NCI-H524 (cell line): ENCODE data around the gene MYMK.

ENCODE experiments used
- DNase-seq, 2 experiments: peaks; one replicate each; lab custom pipeline; 2025; lab: John Stamatoyannopoulos, UW

Gene MYMK

GRCh38 chr9:133535306-133535877, 10.6 kb upstream of the MYMK start:
- DNase-seq = no peak

- DNase-seq = peak; percentile 82 to 88
These were observed 9.9 kb upstream of the MYMK start, which contains the start of gene ADAMTSL2 for GRCh38 chr9:133534346-133535291. Gene ADAMTSL2 (plus strand): TSS chr9:133534704. CDS start chr9:133536713, 2,009 bp downstream.

GRCh38 chr9:133533857-133534256, 9.1 kb upstream of the MYMK start:
- peak in 1 of 2 experiments; percentile 71 for DNase-seq

- peak; percentile 83 to 93 for DNase-seq
These were observed 8.3 kb upstream of the MYMK start for GRCh38 chr9:133532937-133533668.

GRCh38 chr9:133531293-133531692, 6.5 kb upstream of the MYMK start:
- no peak for DNase-seq

- DNase-seq = no peak
These were observed 5.1 kb upstream of the MYMK start for GRCh38 chr9:133529874-133530273.

- no peak for DNase-seq
These were observed 4.7 kb upstream of the MYMK start for GRCh38 chr9:133529457-133529856.

GRCh38 chr9:133528876-133529241, 4.1 kb upstream of the MYMK start:
- no peak for DNase-seq

GRCh38 chr9:133528001-133528875, 3.5 kb upstream of the MYMK start:
- DNase-seq = peak in 1 of 2 experiments; percentile 29

- DNase-seq = peak in 1 of 2 experiments; percentile 58
These were observed 2.7 kb upstream of the MYMK start for GRCh38 chr9:133527444-133527920.

- DNase-seq = no peak
These were observed 2.1 kb upstream of the MYMK start for GRCh38 chr9:133526721-133527321.

GRCh38 chr9:133525677-133526076, 918 bp upstream of the MYMK start:
- DNase-seq = no peak

- no peak for DNase-seq
These were observed 613 bp downstream of the MYMK start for GRCh38 chr9:133524146-133524545.

GRCh38 chr9:133523106-133523505, 1.7 kb downstream of the MYMK start:
- DNase-seq = no peak

- DNase-seq = peak; percentile 56 to 89
These were observed 2.5 kb downstream of the MYMK start for GRCh38 chr9:133522073-133522910.

- peak; percentile 44 to 89 for DNase-seq
These were observed 3.4 kb downstream of the MYMK start for GRCh38 chr9:133521122-133522072.

- DNase-seq = no peak
These were observed 4.5 kb downstream of the MYMK start for GRCh38 chr9:133520121-133520835.

GRCh38 chr9:133519693-133520092, 5.1 kb downstream of the MYMK start:
- no peak for DNase-seq
